CD4-positive, alpha-beta T cell (primary cell): ENCODE data around the gene MFAP2. TPM values are rescaled to one million over a fixed set of nuclear protein-coding genes. Genes with fewer than 3 reads are reported as not detected.

Experiments
- ATAC-seq: fragments of 200-7000 bp; cut with Tn5 transposase; one replicate; pipeline ENCODE4 v1.10.0; 2022; ENCODE audit warnings: mild to moderate bottlenecking; ENCODE audit not compliant: poor library complexity
- CTCF ChIA-PET: fragments of 350-600 bp; sonication (Branson Sonifier 250); formaldehyde crosslinking; loops from one replicate; lab custom pipeline; 2021; ENCODE audit warnings: antibody characterized with exemption, inconsistent platforms; lab: Charles Lee
- POLR2A ChIA-PET: fragments of 350-600 bp; sonication (Branson Sonifier 250); formaldehyde crosslinking; loops from one replicate; lab custom pipeline; 2021; ENCODE audit warnings: antibody characterized with exemption, inconsistent platforms; lab: Charles Lee
- DNase-seq, 14 experiments: peaks; one replicate each; pipeline ENCODE4 v3.0.0-alpha.2; 2013 to 2020; ENCODE audit warnings: mixed read lengths in 2 of 14
- H3K27ac ChIP-seq, 2 donors: one replicate each; pipeline versions ENCODE4 v1.5.1 to v1.7.0; 2013; ENCODE audit warnings: low read length in 2 of 2, low read depth in 1 of 2, mild to moderate bottlenecking in 1 of 2
- H3K27me3 ChIP-seq, 2 experiments: 1 replicate in 1 of 2; 2 replicates in 1 of 2; pipeline versions ENCODE4 v1.6.1 to v1.7.0; 2013; ENCODE audit warnings: low read length in 2 of 2, control low read depth in 1 of 2, mild to moderate bottlenecking in 1 of 2, moderate library complexity in 1 of 2; ENCODE audit not compliant: insufficient read depth in 2 of 2, control insufficient read depth in 1 of 2
- H3K36me3 ChIP-seq: one replicate; pipeline ENCODE4 v1.6.1; 2013; ENCODE audit warnings: low read length, control low read depth; ENCODE audit not compliant: insufficient read depth
- H3K4me1 ChIP-seq: one replicate; pipeline ENCODE4 v1.6.1; 2013; ENCODE audit warnings: low read length, control low read depth; ENCODE audit not compliant: insufficient read depth
- H3K4me3 ChIP-seq: one replicate; pipeline ENCODE4 v1.5.1; 2013; ENCODE audit warnings: mild to moderate bottlenecking, low read length, moderate library complexity
- H3K9me3 ChIP-seq, 2 experiments: 1 replicate in 1 of 2; 2 replicates in 1 of 2; pipeline versions ENCODE4 v1.6.1 to v1.7.0; 2013; ENCODE audit warnings: low read length in 2 of 2, mild to moderate bottlenecking in 2 of 2, control low read depth in 1 of 2, moderate library complexity in 1 of 2; ENCODE audit not compliant: control insufficient read depth in 1 of 2, insufficient read depth in 1 of 2
- H3K27ac Mint-ChIP-seq: one replicate; pipeline ENCODE4 v1.8.0; 2020; ENCODE audit warnings: mixed read lengths
- H3K27me3 Mint-ChIP-seq: one replicate; pipeline ENCODE4 v1.8.0; 2021; ENCODE audit warnings: mixed read lengths
- H3K36me3 Mint-ChIP-seq: one replicate; pipeline ENCODE4 v1.8.0; 2021; ENCODE audit warnings: low read depth, mixed read lengths
- H3K4me1 Mint-ChIP-seq: one replicate; pipeline ENCODE4 v1.8.0; 2021; ENCODE audit warnings: low read depth, mixed read lengths
- H3K4me3 Mint-ChIP-seq: one replicate; pipeline ENCODE4 v1.8.0; 2020; ENCODE audit warnings: mild to moderate bottlenecking, mixed read lengths
- H3K9me3 Mint-ChIP-seq: one replicate; pipeline ENCODE4 v1.8.0; 2020; ENCODE audit warnings: mixed read lengths
- intact Hi-C, 2 experiments: fragments of 100-400 bp; cut with DNase I in 1 of 2; cut with micrococcal nuclease in 1 of 2; formaldehyde crosslinking; loops; one replicate each; pipeline versions ENCODE4 v1.15.1 to v1.9.0; 2023 to 2025; cut with DNase I, micrococcal nuclease
- total RNA-seq, 174 experiments: library from RNA in 2 of 174; stranded (reverse) in 2 of 174; gene quantifications; one replicate each; pipeline ENCODE4 v1.2.3 and lab custom pipeline; 2021 to 2026
- TF ChIP-seq, protein P1 (sequence below): fragments of 200-600 bp; IDR thresholded peaks from one replicate; pipeline ENCODE4 v1.8.0; 2022; ENCODE audit warnings: antibody characterized with exemption, mild to moderate bottlenecking

Gene MFAP2
- total RNA-seq, 2 experiments from 2014 or later, result not detected

DNA sequence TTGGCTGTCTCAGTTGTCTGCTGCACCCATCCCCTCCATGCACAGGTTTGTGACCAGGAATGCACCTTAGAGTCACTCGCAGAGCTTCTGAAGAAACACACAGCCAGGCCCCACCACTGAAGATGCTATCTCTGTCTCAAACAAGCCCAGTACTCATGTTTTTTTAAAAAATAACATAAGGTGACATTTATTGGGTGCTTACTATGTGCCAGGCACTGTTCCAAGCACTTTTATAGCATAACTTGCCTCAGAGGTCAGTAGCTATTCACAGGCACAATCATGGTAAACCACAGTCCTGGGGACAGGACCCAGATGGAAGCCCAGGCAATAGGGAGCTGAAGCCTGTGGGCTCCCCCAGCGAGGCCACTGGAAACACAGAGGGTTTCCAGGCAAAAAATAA lies 40.1 kb upstream of the MFAP2 start:
- TF ChIP-seq, protein P1, sequence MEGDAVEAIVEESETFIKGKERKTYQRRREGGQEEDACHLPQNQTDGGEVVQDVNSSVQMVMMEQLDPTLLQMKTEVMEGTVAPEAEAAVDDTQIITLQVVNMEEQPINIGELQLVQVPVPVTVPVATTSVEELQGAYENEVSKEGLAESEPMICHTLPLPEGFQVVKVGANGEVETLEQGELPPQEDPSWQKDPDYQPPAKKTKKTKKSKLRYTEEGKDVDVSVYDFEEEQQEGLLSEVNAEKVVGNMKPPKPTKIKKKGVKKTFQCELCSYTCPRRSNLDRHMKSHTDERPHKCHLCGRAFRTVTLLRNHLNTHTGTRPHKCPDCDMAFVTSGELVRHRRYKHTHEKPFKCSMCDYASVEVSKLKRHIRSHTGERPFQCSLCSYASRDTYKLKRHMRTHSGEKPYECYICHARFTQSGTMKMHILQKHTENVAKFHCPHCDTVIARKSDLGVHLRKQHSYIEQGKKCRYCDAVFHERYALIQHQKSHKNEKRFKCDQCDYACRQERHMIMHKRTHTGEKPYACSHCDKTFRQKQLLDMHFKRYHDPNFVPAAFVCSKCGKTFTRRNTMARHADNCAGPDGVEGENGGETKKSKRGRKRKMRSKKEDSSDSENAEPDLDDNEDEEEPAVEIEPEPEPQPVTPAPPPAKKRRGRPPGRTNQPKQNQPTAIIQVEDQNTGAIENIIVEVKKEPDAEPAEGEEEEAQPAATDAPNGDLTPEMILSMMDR, result no peak
- DNase-seq (no peak), ATAC-seq (no peak)
- CTCF ChIA-PET, result interaction anchor here (1.2 kb wide), 1 partner anchor 69 kb away, joined by 3 read pairs; no protein-coding TSS in a partner anchor
- H3K9me3 ChIP-seq, result no peaks in the 10 kb centered on the region
- Mint-ChIP-seq H3K4me3 (no peak overlapping the region), H3K36me3 (peaks cover 78% of the 10 kb centered on the region), H3K27ac (no peak overlapping the region), H3K9me3 (no peaks in the 10 kb centered on the region), H3K4me1 (no peaks in the 10 kb centered on the region), H3K27me3 (no peaks in the 10 kb centered on the region)
- H3K27me3 ChIP-seq, result no peaks in the 10 kb centered on the region
- H3K36me3 ChIP-seq, result peaks cover 70% of the 10 kb centered on the region
- intact Hi-C loops, result no loop called here
- POLR2A ChIA-PET, result no interaction called here
- no peak overlapping the region for H3K27ac ChIP-seq
- H3K4me3 ChIP-seq, result no peak overlapping the region
- H3K4me1 ChIP-seq, result no peaks in the 10 kb centered on the region

DNA sequence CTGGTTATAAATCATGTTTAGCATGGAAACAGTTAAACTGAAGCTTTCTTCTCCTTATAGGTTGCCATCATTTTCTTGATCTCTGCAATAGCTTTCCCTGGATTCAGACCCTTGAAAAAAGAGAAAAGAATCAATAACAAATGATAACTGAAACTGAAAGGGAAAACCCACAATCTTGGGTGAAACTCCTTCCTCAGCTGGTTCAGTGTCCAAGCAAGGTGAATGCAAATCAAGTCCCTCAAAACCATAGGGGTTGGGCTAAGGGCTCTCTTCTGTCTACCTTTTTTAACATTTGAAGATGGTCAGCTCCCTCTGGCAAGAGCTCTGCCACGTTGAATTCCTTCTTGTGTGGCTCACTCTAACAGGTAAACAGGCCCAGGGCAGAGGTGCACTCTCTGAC lies 38.4 kb upstream of the MFAP2 start:
- H3K27ac ChIP-seq, result no peak overlapping the region
- peaks cover 58% of the 10 kb centered on the region for H3K36me3 ChIP-seq
- Mint-ChIP-seq H3K27ac (no peak overlapping the region), H3K9me3 (no peaks in the 10 kb centered on the region), H3K36me3 (peaks cover 61% of the 10 kb centered on the region), H3K4me3 (no peak overlapping the region), H3K27me3 (no peaks in the 10 kb centered on the region), H3K4me1 (no peaks in the 10 kb centered on the region)
- no peaks in the 10 kb centered on the region for H3K4me1 ChIP-seq
- TF ChIP-seq, protein P1, result no peak
- ChIA-PET POLR2A (no interaction called here), CTCF (interaction anchor here (1.1 kb wide), 1 partner anchor 103 kb away, joined by 3 read pairs; no protein-coding TSS in a partner anchor)
- intact Hi-C loops, result no loop called here
- no peaks in the 10 kb centered on the region for H3K9me3 ChIP-seq
- no peaks in the 10 kb centered on the region for H3K27me3 ChIP-seq
- no peak for ATAC-seq
- no peak for DNase-seq
- H3K4me3 ChIP-seq, result no peak overlapping the region

DNA sequence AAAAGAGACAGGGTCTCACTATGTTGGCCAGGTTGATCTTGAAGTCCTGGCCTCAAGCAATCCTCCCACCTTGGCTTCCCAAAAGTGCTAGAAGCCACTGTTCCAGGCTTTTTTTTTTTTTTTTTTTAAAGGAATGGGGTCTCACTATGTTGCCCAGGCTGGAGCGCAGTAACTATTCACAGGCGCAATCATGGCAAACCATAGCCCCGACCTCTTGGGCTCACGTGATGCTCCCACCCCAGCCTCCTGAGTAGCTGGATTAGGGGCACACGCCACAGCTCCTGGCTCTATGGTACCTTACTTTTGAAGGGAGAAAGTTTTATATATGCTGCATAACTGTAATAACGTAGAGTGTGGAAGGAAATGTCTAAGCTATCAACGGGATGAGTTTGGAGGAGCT lies 37.0 kb upstream of the MFAP2 start:
- DNase-seq (no peak), ATAC-seq (no peak)
- ChIA-PET CTCF (no interaction called here), POLR2A (no interaction called here)
- intact Hi-C loops, result no loop called here
- no peak overlapping the region for H3K4me3 Mint-ChIP-seq
- peaks cover 47% of the 10 kb centered on the region for H3K36me3 Mint-ChIP-seq
- Histone ChIP-seq H3K36me3 (peaks cover 44% of the 10 kb centered on the region), H3K27me3 (no peaks in the 10 kb centered on the region), H3K9me3 (no peaks in the 10 kb centered on the region), H3K4me3 (no peak overlapping the region), H3K27ac (no peak overlapping the region), H3K4me1 (peaks cover 2% of the 10 kb centered on the region)
- H3K27me3 Mint-ChIP-seq, result no peaks in the 10 kb centered on the region
- H3K9me3 Mint-ChIP-seq, result no peaks in the 10 kb centered on the region
- no peaks in the 10 kb centered on the region for H3K4me1 Mint-ChIP-seq
- no peak overlapping the region for H3K27ac Mint-ChIP-seq
- TF ChIP-seq, protein P1, result no peak
